HUES64 (cell line): ENCODE measurements around the gene NUFIP2.

Experiments used
- H3K27ac ChIP-seq: 2 replicates; pipeline ENCODE4 v1.7.0; 2013; ENCODE audit warnings: low read depth, low read length, inconsistent platforms
- H3K27me3 ChIP-seq: 2 replicates; pipeline ENCODE4 v1.6.1; 2013; ENCODE audit warnings: mild to moderate bottlenecking, low read length; ENCODE audit not compliant: insufficient read depth
- H3K36me3 ChIP-seq: 2 replicates; pipeline ENCODE4 v1.6.1; 2013; ENCODE audit warnings: mild to moderate bottlenecking, low read length; ENCODE audit not compliant: insufficient read depth
- H3K4me1 ChIP-seq: 2 replicates; pipeline ENCODE4 v1.6.1; 2013; ENCODE audit warnings: mild to moderate bottlenecking, low read length, moderate library complexity; ENCODE audit not compliant: insufficient read depth
- H3K4me3 ChIP-seq: 2 replicates; pipeline ENCODE4 v1.5.1; 2013; ENCODE audit warnings: mild to moderate bottlenecking, low read length, moderate library complexity
- H3K9ac ChIP-seq: 2 replicates; pipeline ENCODE4 v1.6.1; 2013; ENCODE audit warnings: mild to moderate bottlenecking, low read depth, low read length
- H3K9me3 ChIP-seq: 2 replicates; pipeline ENCODE4 v1.6.1; 2013; ENCODE audit warnings: low read depth, low read length; ENCODE audit not compliant: insufficient read depth
- WGBS: fragments of 150-250, 120-280 bp; methylation state at CpG from one replicate; pipeline ENCODE4 v1.1.7; 2013; ENCODE audit warnings: missing lambda C conversion rate; 5-methylcytosine and 5-hydroxymethylcytosine counted together

NUFIP2 gene

DNA sequence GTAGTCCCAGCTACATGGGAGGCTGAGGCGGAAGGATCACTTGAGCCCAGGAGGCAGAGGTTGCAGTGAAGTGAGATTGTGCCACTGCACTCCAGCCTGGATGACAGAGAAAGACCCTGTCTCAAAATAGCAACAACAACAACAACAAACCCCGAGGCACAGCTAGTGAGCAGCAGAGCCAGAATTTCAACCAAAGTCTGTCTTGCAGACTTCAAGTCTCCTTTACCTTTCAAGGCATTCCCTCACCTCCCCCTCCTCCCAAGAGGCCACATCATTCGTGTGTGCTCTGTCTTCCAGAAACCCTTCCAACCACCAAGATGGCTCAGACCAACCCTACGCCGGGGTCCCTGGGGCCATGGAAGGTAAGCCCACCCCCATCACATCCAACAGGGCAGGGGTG, 45.1 kb downstream of the NUFIP2 start:
- Histone ChIP-seq H3K9me3 (no peaks in the 10 kb centered on the region), H3K4me1 (peaks cover 4% of the 10 kb centered on the region; the same call in 1 of the 2 replicates), H3K9ac (no peak overlapping the region), H3K36me3 (no peaks in the 10 kb centered on the region), H3K27me3 (no peaks in the 10 kb centered on the region), H3K27ac (no peak overlapping the region), H3K4me3 (no peak overlapping the region)
- WGBS, result 89% methylated on average over 5 of the region's 5 CpGs

DNA sequence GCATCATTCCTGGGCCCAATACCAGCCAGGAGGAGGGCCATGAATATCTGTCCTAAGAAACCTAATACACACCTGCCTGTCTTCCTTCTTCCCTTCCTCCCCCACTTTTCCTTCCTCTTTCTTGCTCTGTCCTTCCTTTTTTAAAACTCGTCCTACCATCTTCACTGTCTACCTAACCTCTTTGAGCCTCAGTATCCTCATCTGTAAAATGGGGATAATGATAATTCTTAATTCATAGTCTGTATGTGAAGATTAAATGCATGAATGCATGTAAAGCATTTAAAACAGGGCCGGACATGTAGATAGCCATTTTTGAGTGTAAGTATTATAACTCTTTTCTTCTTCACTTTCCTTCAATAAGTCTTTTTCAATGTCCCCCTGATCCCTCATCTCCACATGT, 46.7 kb downstream of the NUFIP2 start:
- Histone ChIP-seq H3K27me3 (no peaks in the 10 kb centered on the region), H3K9ac (no peak overlapping the region), H3K4me3 (no peak overlapping the region), H3K9me3 (no peaks in the 10 kb centered on the region), H3K36me3 (no peaks in the 10 kb centered on the region), H3K4me1 (peaks cover 4% of the 10 kb centered on the region; the same call in 1 of the 2 replicates), H3K27ac (no peak overlapping the region)
- WGBS, result 88% methylated on average over 2 of the region's 2 CpGs

DNA sequence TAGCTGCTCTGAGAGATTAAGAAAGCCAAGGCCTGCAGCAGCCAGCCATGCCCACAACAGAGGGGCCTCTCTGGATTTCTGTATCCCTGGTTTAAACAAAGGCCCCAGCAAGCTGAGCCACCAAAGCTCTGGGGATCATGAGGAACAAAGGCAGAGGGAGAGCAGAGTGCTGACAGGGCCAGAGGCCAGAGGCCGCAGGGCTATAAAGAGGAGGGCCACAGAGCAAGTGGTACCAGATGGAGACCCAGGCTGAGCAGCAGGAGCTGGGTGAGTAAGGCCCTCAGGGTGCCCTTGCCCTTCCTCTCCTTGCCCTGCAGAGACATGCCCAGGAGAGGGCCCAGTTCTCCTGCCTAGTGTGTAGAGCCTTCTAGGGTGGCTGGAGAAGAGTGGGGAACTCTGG, 47.3 kb downstream of the NUFIP2 start, which contains the start of gene CRYBA1:
CRYBA1 (plus strand) TSS at position 232 of the 400 bp plus-strand sequence; CDS start at position 237, 5 bp downstream.
- Histone ChIP-seq H3K4me1 (peaks cover 9% of the 10 kb centered on the region), H3K9ac (peak within 1 kb of the TSS; percentile 22; the same call in 1 of the 2 replicates), H3K36me3 (no peaks in the 10 kb centered on the region), H3K27me3 (no peaks in the 10 kb centered on the region), H3K4me3 (no peak within 1 kb of the TSS), H3K9me3 (no peaks in the 10 kb centered on the region), H3K27ac (peak within 1 kb of the TSS; percentile 3; the same call in 1 of the 2 replicates)
- 81% methylated on average over 1 of the region's 1 CpG for WGBS

DNA sequence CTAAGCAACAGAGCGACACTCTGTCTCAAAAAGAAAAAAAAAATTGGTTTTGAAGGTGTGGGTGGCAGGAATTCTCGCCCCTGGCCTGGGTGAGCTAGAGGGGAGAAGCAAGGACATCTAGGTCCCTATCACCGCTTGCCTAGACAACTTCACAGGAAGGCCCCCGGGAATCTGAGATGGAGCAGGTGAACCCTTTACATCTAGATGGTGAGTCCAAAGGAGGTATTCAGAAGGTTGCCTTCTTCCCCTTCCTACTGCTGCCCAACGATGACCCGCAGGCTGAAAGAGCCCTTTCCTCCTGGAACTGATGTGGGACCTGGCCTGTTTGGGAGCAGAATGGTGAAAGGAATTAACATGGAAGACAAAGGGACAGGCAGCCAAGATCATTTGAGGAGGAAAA, 48.5 kb downstream of the NUFIP2 start:
- Histone ChIP-seq H3K9me3 (no peaks in the 10 kb centered on the region), H3K4me1 (peaks cover 20% of the 10 kb centered on the region), H3K4me3 (no peak overlapping the region), H3K27me3 (no peaks in the 10 kb centered on the region), H3K27ac (no peak overlapping the region), H3K9ac (no peak overlapping the region), H3K36me3 (no peaks in the 10 kb centered on the region)
- WGBS, result 96% methylated on average over 5 of the region's 6 CpGs

DNA sequence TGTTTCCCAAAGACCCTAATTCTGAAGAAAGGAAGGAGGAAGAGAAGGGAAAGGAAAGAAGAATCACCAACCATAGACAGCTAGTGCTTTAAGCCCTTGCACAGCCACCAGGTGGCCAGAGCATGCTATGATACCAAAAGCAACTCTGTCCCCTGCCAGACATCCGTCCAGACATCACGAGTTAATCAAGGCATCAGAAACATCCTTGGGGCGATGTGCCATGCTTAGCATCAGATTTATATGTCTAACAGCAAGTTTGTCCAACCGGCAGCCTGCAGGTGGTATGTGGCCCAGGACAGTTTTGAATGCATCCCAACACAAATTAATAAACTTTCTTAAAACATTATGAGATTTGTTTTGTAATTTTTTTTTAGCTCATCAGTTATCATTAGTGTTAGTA, 50.2 kb downstream of the NUFIP2 start:
- no peak overlapping the region for H3K4me3 ChIP-seq
- H3K4me1 ChIP-seq, result peaks cover 24% of the 10 kb centered on the region
- H3K9ac ChIP-seq, result no peak overlapping the region
- H3K27me3 ChIP-seq, result no peaks in the 10 kb centered on the region
- WGBS, result 78% methylated on average over 4 of the region's 4 CpGs
- H3K9me3 ChIP-seq, result no peaks in the 10 kb centered on the region
- no peaks in the 10 kb centered on the region for H3K36me3 ChIP-seq
- no peak overlapping the region for H3K27ac ChIP-seq

DNA sequence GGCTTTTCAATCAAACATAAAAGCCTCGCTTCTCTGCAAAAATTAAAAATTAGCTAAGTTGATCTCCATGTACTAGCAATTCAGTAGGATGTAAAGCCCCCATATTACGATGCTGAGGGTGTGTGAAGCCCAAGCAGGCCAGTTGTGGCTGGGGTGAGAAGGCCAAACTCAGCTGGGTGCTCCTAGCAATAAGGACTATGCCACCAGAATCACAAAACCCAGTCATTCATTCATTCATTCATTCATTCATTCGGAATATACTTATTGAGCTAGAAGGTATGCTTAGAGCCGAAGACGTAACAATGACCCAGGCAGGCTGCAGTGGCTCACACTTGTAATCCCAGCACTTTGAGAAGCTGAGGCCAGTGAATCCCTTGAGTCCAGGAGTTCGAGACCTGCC, 51.2 kb downstream of the NUFIP2 start:
- no peaks in the 10 kb centered on the region for H3K9me3 ChIP-seq
- H3K4me3 ChIP-seq, result no peak overlapping the region
- no peaks in the 10 kb centered on the region for H3K36me3 ChIP-seq
- 95% methylated on average over 6 of the region's 6 CpGs for WGBS
- no peaks in the 10 kb centered on the region for H3K27me3 ChIP-seq
- no peak overlapping the region for H3K9ac ChIP-seq
- H3K4me1 ChIP-seq, result peaks cover 24% of the 10 kb centered on the region
- no peak overlapping the region for H3K27ac ChIP-seq

DNA sequence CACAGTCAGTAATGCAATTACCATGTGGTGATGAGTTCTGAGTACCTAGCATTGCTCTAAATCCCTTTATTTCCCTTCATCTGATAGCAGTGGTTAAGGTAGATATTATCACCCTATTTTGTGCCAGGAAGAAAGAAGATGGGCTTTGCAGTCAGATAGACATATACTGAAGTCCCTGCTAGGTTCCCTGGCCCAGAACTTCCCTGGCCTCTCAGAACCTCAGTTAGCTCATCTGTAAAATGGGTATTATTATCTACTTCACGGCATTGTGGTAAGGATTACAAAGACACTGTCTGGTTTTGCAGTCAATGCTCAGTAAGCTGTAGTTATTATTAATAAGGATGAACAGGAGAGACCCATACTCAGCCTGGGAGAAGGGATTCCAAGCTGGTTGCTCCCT, 51.9 kb downstream of the NUFIP2 start:
- H3K36me3 ChIP-seq, result no peaks in the 10 kb centered on the region
- 97% methylated on average over 1 of the region's 1 CpG for WGBS

DNA sequence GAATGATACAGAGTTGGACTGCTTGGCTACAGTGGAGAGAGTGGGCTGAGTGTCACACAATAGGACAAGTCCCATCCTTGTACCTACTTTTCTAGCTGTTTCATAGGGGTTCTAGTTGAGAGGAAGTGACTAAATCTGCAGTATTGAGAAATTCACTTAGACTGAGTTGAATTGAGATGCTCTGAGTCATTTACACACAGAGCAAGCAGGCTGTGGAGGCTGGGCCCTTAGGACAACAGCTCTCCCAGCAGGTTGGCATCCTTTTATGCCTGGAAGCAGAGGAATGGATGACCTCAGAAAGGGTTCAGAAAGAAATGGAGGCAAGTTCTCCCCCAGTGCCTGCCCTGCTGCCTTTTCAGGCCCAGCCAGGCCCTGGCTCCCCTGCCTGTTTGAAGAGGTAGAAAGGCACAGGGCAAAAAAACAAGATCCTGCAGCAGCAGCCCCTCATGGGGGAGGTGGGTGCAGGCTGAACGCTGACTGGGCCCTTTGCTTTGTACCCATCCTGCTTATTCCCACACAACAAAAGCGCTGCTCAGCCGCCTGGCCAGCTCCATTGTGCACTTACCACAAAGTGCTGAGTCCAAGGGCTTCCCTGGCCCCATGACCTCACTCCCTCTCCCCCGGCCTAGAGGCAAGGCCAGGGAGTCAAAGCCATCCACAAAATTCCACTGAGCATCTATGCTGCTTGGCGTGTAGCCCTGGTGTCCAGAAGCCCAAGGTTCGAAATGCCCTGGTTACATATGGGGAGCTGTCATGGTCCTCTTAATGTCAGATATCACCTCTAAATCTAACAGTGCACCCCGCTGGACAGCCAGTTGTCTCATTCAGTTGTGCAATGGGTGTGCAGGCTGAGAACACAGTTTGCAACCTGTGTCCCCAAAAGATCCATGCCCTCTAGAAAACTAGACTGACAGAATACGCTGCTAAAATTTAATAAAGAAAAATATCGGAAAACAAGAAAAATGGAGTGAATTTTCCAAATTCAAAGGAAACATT, 52.7 kb downstream of the NUFIP2 start:
- H3K9ac ChIP-seq, result peak overlapping the region; percentile 74

More for the DNA sequence above, 51.9 kb downstream of the NUFIP2 start:
- Histone ChIP-seq H3K27ac (0 out of 2 replicates have a peak overlapping the region, but pooled peaks have one; percentile 93), H3K9me3 (no peaks in the 10 kb centered on the region), H3K4me1 (peaks cover 24% of the 10 kb centered on the region), H3K4me3 (no peak overlapping the region), H3K27me3 (no peaks in the 10 kb centered on the region), H3K9ac (no peak overlapping the region)

DNA sequence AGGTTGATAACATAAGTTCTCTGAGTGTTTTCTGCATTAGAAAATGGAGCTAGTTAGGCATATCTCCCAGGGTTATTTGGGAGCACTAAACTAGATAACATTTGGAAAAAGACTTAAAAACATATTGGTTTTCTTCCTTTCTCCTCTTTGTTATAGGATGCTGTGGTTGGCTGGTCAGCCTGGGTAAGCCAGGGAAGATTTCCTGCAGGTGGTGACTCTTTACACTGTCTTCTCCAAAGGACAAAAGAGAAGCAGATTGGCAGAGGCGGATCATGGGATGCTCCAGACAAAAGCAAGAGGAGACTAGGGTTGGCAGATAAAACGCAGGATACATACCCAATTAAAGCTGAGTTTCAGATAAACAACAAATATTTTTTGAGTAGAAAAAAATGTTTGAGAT, 53.5 kb downstream of the NUFIP2 start:
- no peaks in the 10 kb centered on the region for H3K27me3 ChIP-seq
- 53% methylated on average over 2 of the region's 2 CpGs for WGBS
- peak overlapping the region; percentile 93 for H3K27ac ChIP-seq
- H3K36me3 ChIP-seq, result no peaks in the 10 kb centered on the region
- peak overlapping the region; percentile 8; the same call in 1 of the 2 replicates for H3K4me3 ChIP-seq
- peaks cover 20% of the 10 kb centered on the region for H3K4me1 ChIP-seq
- H3K9ac ChIP-seq, result peak overlapping the region; percentile 74; the same call in 1 of the 2 replicates
- H3K9me3 ChIP-seq, result no peaks in the 10 kb centered on the region

More for the DNA sequence above, 52.7 kb downstream of the NUFIP2 start:
- 62% methylated on average over 9 of the region's 9 CpGs for WGBS
- no peaks in the 10 kb centered on the region for H3K9me3 ChIP-seq
- H3K27ac ChIP-seq, result peak overlapping the region; percentile 93
- peak overlapping the region; percentile 8; the same call in 1 of the 2 replicates for H3K4me3 ChIP-seq
- H3K27me3 ChIP-seq, result no peaks in the 10 kb centered on the region
- peaks cover 20% of the 10 kb centered on the region for H3K4me1 ChIP-seq
- H3K36me3 ChIP-seq, result no peaks in the 10 kb centered on the region

DNA sequence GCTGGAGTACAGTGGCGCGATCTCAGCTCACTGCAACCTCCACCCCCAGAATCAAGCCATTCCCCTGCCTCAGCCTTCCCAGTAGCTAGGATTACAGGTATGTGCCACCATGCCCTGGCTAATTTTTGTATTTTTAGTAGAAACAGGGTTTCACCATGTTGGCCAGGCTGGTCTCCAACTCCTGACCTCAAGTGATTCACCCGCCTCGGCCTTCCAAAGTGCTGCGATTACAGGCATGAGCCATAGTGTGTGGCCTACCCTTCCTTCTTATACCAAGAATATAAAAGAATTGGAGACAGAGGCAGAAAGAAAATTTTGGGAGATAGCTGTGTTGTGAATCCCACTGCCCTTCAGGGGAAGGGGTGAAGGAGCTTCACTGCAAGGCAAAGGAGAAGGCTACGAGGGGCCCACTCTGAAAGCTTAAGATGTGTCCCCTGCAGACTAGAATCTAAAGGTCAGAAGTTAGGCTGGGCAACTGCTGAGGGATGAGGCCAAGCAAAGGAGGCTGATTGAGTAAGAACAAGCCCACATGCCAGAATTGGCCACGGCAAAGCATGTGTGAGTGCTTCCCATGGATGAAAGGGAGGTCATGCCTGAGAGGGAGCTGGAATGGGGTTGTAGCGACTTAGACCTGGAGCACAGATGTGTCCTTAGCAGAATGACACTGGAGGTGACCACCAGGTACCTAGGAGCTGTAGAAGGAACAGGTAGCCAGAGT, 55.7 kb downstream of the NUFIP2 start:
- Histone ChIP-seq H3K4me1 (peaks cover 20% of the 10 kb centered on the region), H3K27me3 (no peaks in the 10 kb centered on the region), H3K27ac (no peak overlapping the region), H3K4me3 (no peak overlapping the region), H3K9me3 (no peaks in the 10 kb centered on the region), H3K36me3 (no peaks in the 10 kb centered on the region), H3K9ac (no peak overlapping the region)
- WGBS, result 97% methylated on average over 8 of the region's 8 CpGs
